Activated CD4-positive, alpha-beta T cell treated with anti-CD3 and anti-CD28 coated beads, Interleukin-2, amount 50 U/mL, for 4 hours (primary cell): ENCODE measurements around the gene B3GNT5.
A peak's percentile ranks its signal among the peaks of the same experiment; 100 is the strongest.
"Not testable (repeated sequence)": the region's sequence is repeated elsewhere in the genome, so short reads cannot be mapped to it uniquely, and the experiment has no call there.

Experiments
- DNase-seq, 2 experiments: peaks; one replicate each; pipeline ENCODE4 v3.0.0-alpha.2; 2020

Gene B3GNT5

GRCh38 chr3:183252973-183253527 is at the start of gene B3GNT5:
B3GNT5 (plus strand) TSS chr3:183253253; CDS start chr3:183269799, 16,546 bp downstream.
- peak; percentile 39 to 51 for DNase-seq

- DNase-seq: no peak
These were observed 49.4 kb upstream of the B3GNT5 start for GRCh38 chr3:183203670-183204069.

- DNase-seq: no peak
These were observed 44.8 kb upstream of the B3GNT5 start for GRCh38 chr3:183208260-183208659.

GRCh38 chr3:183208800-183209199 is 44.3 kb upstream of the B3GNT5 start:
- DNase-seq: no peak

- DNase-seq: no peak
These were observed 42.7 kb upstream of the B3GNT5 start for GRCh38 chr3:183210341-183210740.

- DNase-seq: peak; percentile 18 to 37
These were observed 42.2 kb upstream of the B3GNT5 start for GRCh38 chr3:183210862-183211341.

- DNase-seq: no peak
These were observed 41.7 kb upstream of the B3GNT5 start for GRCh38 chr3:183211352-183211751.

- no peak for DNase-seq
These were observed 41.0 kb upstream of the B3GNT5 start for GRCh38 chr3:183212096-183212495.

GRCh38 chr3:183212565-183212964 is 40.5 kb upstream of the B3GNT5 start:
- DNase-seq: no peak

GRCh38 chr3:183213415-183214276 is 39.4 kb upstream of the B3GNT5 start:
- no peak for DNase-seq

- no peak for DNase-seq
These were observed 38.8 kb upstream of the B3GNT5 start for GRCh38 chr3:183214277-183214612.

GRCh38 chr3:183215591-183216202 is 37.4 kb upstream of the B3GNT5 start:
- DNase-seq: no peak

- no peak for DNase-seq
These were observed 35.3 kb upstream of the B3GNT5 start for GRCh38 chr3:183217548-183218332.

GRCh38 chr3:183218826-183219225 is 34.2 kb upstream of the B3GNT5 start:
- DNase-seq: no peak

GRCh38 chr3:183220828-183221227 is 32.2 kb upstream of the B3GNT5 start:
- no peak for DNase-seq

GRCh38 chr3:183222631-183223235 is 30.3 kb upstream of the B3GNT5 start:
- no peak for DNase-seq

GRCh38 chr3:183224180-183224970 is 28.7 kb upstream of the B3GNT5 start:
- peak; percentile 11 to 14 for DNase-seq

- DNase-seq: no peak
These were observed 26.6 kb upstream of the B3GNT5 start for GRCh38 chr3:183226333-183226890.

GRCh38 chr3:183227586-183227985 is 25.5 kb upstream of the B3GNT5 start:
- no peak for DNase-seq

- no peak for DNase-seq
These were observed 23.9 kb upstream of the B3GNT5 start for GRCh38 chr3:183229178-183229577.

GRCh38 chr3:183230251-183230650 is 22.8 kb upstream of the B3GNT5 start:
- not testable (repeated sequence) for DNase-seq
